ENCODE measurements around the gene COMMD8.

DNA sequence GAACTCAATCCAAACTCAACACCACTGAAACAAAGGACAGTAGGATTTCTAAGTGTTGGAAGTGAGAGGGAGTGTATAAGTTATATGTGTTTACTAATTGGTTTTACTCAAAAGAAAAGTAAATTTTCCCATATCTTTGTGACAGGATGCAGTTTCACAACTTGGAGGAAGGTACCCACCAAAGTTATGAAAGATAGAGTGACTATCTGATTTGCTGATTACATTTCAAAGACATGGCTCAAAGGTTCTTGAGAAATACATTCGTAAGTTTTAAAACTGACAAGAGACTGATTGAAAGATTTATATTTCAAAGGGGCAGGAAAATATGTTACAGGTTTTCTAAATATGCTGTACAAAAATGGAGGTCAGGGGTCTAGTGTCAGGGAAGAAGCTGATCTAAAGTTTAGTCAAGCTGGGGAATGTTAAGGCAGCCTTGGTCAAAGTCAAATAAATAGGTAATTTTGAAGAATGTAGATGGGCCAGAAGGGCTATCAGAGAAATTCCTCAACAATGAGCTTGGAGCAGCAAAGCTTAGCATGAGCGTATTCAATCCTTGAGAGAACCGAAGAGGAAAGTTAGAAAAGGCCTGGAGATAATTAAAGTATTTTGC is 9.7 kb upstream of the COMMD8 start:
- no peak for TF ChIP-seq EZH2 (IDR thresholded peaks at IDR 0.05; ENCODE audit: low read length)
- TF ChIP-seq, protein P1, sequence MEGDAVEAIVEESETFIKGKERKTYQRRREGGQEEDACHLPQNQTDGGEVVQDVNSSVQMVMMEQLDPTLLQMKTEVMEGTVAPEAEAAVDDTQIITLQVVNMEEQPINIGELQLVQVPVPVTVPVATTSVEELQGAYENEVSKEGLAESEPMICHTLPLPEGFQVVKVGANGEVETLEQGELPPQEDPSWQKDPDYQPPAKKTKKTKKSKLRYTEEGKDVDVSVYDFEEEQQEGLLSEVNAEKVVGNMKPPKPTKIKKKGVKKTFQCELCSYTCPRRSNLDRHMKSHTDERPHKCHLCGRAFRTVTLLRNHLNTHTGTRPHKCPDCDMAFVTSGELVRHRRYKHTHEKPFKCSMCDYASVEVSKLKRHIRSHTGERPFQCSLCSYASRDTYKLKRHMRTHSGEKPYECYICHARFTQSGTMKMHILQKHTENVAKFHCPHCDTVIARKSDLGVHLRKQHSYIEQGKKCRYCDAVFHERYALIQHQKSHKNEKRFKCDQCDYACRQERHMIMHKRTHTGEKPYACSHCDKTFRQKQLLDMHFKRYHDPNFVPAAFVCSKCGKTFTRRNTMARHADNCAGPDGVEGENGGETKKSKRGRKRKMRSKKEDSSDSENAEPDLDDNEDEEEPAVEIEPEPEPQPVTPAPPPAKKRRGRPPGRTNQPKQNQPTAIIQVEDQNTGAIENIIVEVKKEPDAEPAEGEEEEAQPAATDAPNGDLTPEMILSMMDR (optimal IDR thresholded peaks at IDR 0.05 in 1 of 3, IDR thresholded peaks at IDR 0.05 in 1 of 3, conservative IDR thresholded peaks at IDR 0.05 in 1 of 3; ENCODE audit: extremely low read depth in 1 of 3, insufficient read depth in 2 of 3, low read length in 3 of 3), result no peak

Measured in keratinocyte (primary cell).